HEK293 (cell line): ENCODE results near the gene FGFR2.

Experiments
- ZNF600 ChIP-seq: fragments of 450-650 bp; formaldehyde crosslinking; IDR thresholded peaks from 2 replicates; pipeline ENCODE4 v1.5.1; 2016; ENCODE audit warnings: missing biosample characterization, missing genetic modification characterization
- ZNF704 ChIP-seq: fragments of 450-650 bp; formaldehyde crosslinking; IDR thresholded peaks from 2 replicates; pipeline ENCODE4 v1.5.1; 2016; ENCODE audit warnings: missing biosample characterization, missing genetic modification characterization

GRCh38 chr10:121484816-121485215, 113.4 kb downstream of the FGFR2 start:
- no peak for TF ChIP-seq ZNF704 (tag by site-specific recombination)
- no peak for TF ChIP-seq ZNF600 (tag by site-specific recombination)
